ENCODE measurements around the gene PPT2. TPM values are rescaled to one million over a fixed set of nuclear protein-coding genes. Genes with fewer than 3 reads are reported as not detected.

PPT2 gene
- total and polyA plus RNA-seq, 2 donors (not counting 3 experiments of a cell fraction or from before 2014, with no cell fraction given), result 27.2 to 47.3 TPM

- BruUV-seq (replicated peaks), result TSS peak; percentile 40
- H3K79me2 ChIP-seq (ENCODE audit: control insufficient read depth, insufficient read depth, low read length), result peaks cover 11% of the 10 kb centered on the region
- intact Hi-C loops (cut with micrococcal nuclease), result loop anchor here (1.0 kb wide), 3 partner anchors 25 to 66 kb away; partner anchors contain the start of genes AGPAT1 and PPT2
- no peaks in the 10 kb centered on the region for H3K9me3 ChIP-seq (replicated peaks; ENCODE audit: control insufficient read depth, insufficient read depth, low read length)
- CTCF ChIA-PET, result interaction anchor here (0.8 to 3.5 kb wide), 10 partner anchors 10 to 709 kb away, joined by 3 to 17 read pairs (median 4); partner anchors contain the start of genes EGFL8, GPSM3 and TAP2
- H3K27ac ChIP-seq (ENCODE audit: insufficient read depth, low read depth, low read length), result peak overlapping the region; percentile 51
- H3K9me1 ChIP-seq (replicated peaks; ENCODE audit: control insufficient read depth, extremely low read depth, insufficient read depth, low read length), result no peaks in the 10 kb centered on the region
- H3K27me3 ChIP-seq (ENCODE audit: control insufficient read depth in 2 of 2, insufficient read depth in 2 of 2, low read length in 2 of 2), result peaks cover 0 to 2% of the 10 kb centered on the region in 2 experiments
- POLR2A ChIA-PET, result interaction anchor here (1.1 kb wide), 1 partner anchor 66 kb away, joined by 5 read pairs; no protein-coding TSS in a partner anchor
- dilution Hi-C loops (cut with MboI; ENCODE audit: extremely low pct_ligation_motif_present, low sequenced_read_pairs), result no loop called here
- peaks cover 0 to 11% of the 10 kb centered on the region in 2 experiments for H3K36me3 ChIP-seq (ENCODE audit: control insufficient read depth in 2 of 2, extremely low read depth in 1 of 2, insufficient read depth in 2 of 2, low read length in 2 of 2)
- H2AFZ ChIP-seq (ENCODE audit: low read depth, low read length), result peak overlapping the region; percentile 86
- peak overlapping the region; percentile 74 for H3K9ac ChIP-seq (replicated peaks; ENCODE audit: extremely low read depth, insufficient read depth, low read length)
- H4K20me1 ChIP-seq (replicated peaks; ENCODE audit: control insufficient read depth, extremely low read depth, insufficient read depth, low read length), result no peaks in the 10 kb centered on the region
- peak overlapping the region; percentile 95 for H3K4me2 ChIP-seq (ENCODE audit: insufficient read depth, low read length)
- DNase-seq (ENCODE audit: low read depth, low spot score), result no peak
- FAIRE-seq, result no peak
- H3K4me1 ChIP-seq (ENCODE audit: control insufficient read depth, extremely low read depth, insufficient read depth, low read length), result peaks cover 20% of the 10 kb centered on the region
- peak overlapping the region; percentile 78 to 89 (median 84) for H3K4me3 ChIP-seq (replicated peaks in 1 of 3; ENCODE audit: insufficient read depth in 1 of 3, low read depth in 1 of 3, low read length in 3 of 3)
- no peak for TF ChIP-seq FOS (IDR thresholded peaks at IDR 0.05; ENCODE audit: borderline replicate concordance, insufficient read depth, low read length)
- TF ChIP-seq GATA2 (IDR thresholded peaks at IDR 0.05; ENCODE audit: insufficient read depth, insufficient read length, low read depth, low read length), result no peak
- TF ChIP-seq EZH2 (IDR thresholded peaks at IDR 0.05; ENCODE audit: borderline replicate concordance, low read depth, low read length, severe bottlenecking), result no peak
- no peak for TF ChIP-seq MYC (IDR thresholded peaks at IDR 0.05; ENCODE audit: low read depth, low read length)
- no peak for TF ChIP-seq POLR2AphosphoS5 (IDR thresholded peaks at IDR 0.05; ENCODE audit: insufficient read depth, low read depth, low read length)
- TF ChIP-seq, protein P1, sequence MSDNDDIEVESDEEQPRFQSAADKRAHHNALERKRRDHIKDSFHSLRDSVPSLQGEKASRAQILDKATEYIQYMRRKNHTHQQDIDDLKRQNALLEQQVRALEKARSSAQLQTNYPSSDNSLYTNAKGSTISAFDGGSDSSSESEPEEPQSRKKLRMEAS (IDR thresholded peaks at IDR 0.05; ENCODE audit: insufficient read depth, insufficient read length), result no peak
- no peak for TF ChIP-seq CTCF (IDR thresholded peaks at IDR 0.05; ENCODE audit: extremely low read depth in 1 of 2, insufficient read depth in 1 of 2, low read depth in 1 of 2, low read length in 2 of 2)
- TF ChIP-seq JUN (IDR thresholded peaks at IDR 0.05; ENCODE audit: borderline replicate concordance, insufficient read depth, insufficient read length, low read depth), result no peak
- no peak for TF ChIP-seq POLR2A (IDR thresholded peaks at IDR 0.05; ENCODE audit: low read depth, low read length)
These were observed 24.4 kb upstream of the PPT2 start for GRCh38 chr6:32129297-32130088.

Measured in endothelial cell of umbilical vein (primary cell).